K562 (cell line): ENCODE measurements around the gene NR5A2. TPM values are rescaled to one million over a fixed set of nuclear protein-coding genes. Genes with fewer than 3 reads are reported as not detected.

Experiments
- ATAC-seq: fragments of 200-7000 bp; cut with Tn5 transposase; 3 replicates; pipeline ENCODE4 v1.9.1; 2020; ENCODE audit warnings: moderate library complexity
- BruUV-seq: library from RNA; stranded (reverse); fragments of 400-500 nt; replicated peaks from 2 replicates; lab custom pipeline; 2021; lab: Mats Ljungman, UMichigan
- CTCF ChIA-PET: fragments of 300-600 bp; formaldehyde crosslinking; extraction: SDS; loops from one replicate; lab custom pipeline; 2021; ENCODE audit warnings: low intra/inter-chr PET ratio; lab: Yijun Ruan, JAX
- POLR2A ChIA-PET: fragments of 300-600, 350-650 bp; sonication (Branson Sonifier 250); formaldehyde crosslinking; extraction: SDS; loops from one replicate; lab custom pipeline; 2021; ENCODE audit warnings: antibody characterized with exemption, inconsistent platforms; lab: Yijun Ruan, JAX
- DNase-seq, 4 experiments: peaks; one replicate each; pipeline versions ENCODE4 v3.0.0 to v3.0.0-alpha.2; 2011 to 2018; ENCODE audit warnings: low spot score in 3 of 4, mixed read lengths in 3 of 4; ENCODE audit errors: extremely low read depth in 1 of 4
- FAIRE-seq: peaks from 2 replicates; lab custom pipeline; 2011; peaks lifted over from hg19 to GRCh38; lab: Jason Lieb, UNC
- H2AFZ ChIP-seq: 2 replicates; pipeline ENCODE4 v1.6.0; 2011; ENCODE audit warnings: low read depth, low read length, control low read depth, inconsistent platforms
- H3K27ac ChIP-seq: fragments of 200-600 bp; 3 replicates; pipeline ENCODE4 v1.8.0; 2011; ENCODE audit warnings: low read depth, mild to moderate bottlenecking, control low read depth, inconsistent platforms, low read length, moderate library complexity, mixed read lengths; ENCODE audit errors: extremely low read depth
- H3K27me3 ChIP-seq, 2 experiments: fragments of 300-600 bp in 1 of 2; 2 replicates in 1 of 2; 3 replicates in 1 of 2; pipeline versions ENCODE4 v1.6.0 to v1.8.0; 2011; ENCODE audit warnings: inconsistent platforms in 2 of 2, low read length in 2 of 2, mild to moderate bottlenecking in 1 of 2, mixed read lengths in 1 of 2, moderate library complexity in 1 of 2; ENCODE audit not compliant: control insufficient read depth in 2 of 2, insufficient read depth in 2 of 2
- H3K36me3 ChIP-seq: fragments of 300-600 bp; 3 replicates; pipeline ENCODE4 v1.8.0; 2011; ENCODE audit warnings: mild to moderate bottlenecking, low read length, inconsistent platforms; ENCODE audit not compliant: control insufficient read depth, insufficient read depth
- H3K4me1 ChIP-seq, 2 experiments: fragments of 200-600 bp in 1 of 2; replicated peaks in 1 of 2; 2 replicates in 1 of 2; 3 replicates in 1 of 2; pipeline versions ENCODE4 v1.5.1 to v1.8.0; 2011; ENCODE audit warnings: inconsistent platforms in 2 of 2, low read length in 2 of 2, mild to moderate bottlenecking in 1 of 2, mixed read lengths in 1 of 2, moderate library complexity in 1 of 2; ENCODE audit not compliant: control insufficient read depth in 2 of 2, insufficient read depth in 2 of 2
- H3K4me2 ChIP-seq: 2 replicates; pipeline ENCODE4 v1.6.1; 2011; ENCODE audit warnings: low read length, control low read depth, inconsistent platforms, mixed read lengths; ENCODE audit not compliant: insufficient read depth
- H3K4me3 ChIP-seq: fragments of 200-600 bp; sonication (generic), shearing (Covaris generic); 2 replicates; pipeline ENCODE4 v1.5.1; 2016; ENCODE audit warnings: control low read depth, inconsistent platforms
- H3K79me2 ChIP-seq: fragments of 200-600 bp; 3 replicates; pipeline ENCODE4 v1.8.0; 2011; ENCODE audit warnings: low read length, inconsistent platforms; ENCODE audit not compliant: control insufficient read depth, insufficient read depth
- H3K9ac ChIP-seq, 2 experiments: 2 replicates each; pipeline versions ENCODE4 v1.6.0 to v1.6.1; 2011; ENCODE audit warnings: low read depth in 2 of 2, low read length in 2 of 2, control low read depth in 1 of 2, inconsistent platforms in 1 of 2, mild to moderate bottlenecking in 1 of 2, mixed read lengths in 1 of 2; ENCODE audit not compliant: insufficient read depth in 1 of 2
- H3K9me1 ChIP-seq: one replicate; pipeline ENCODE4 v1.6.0; 2011; ENCODE audit warnings: inconsistent platforms, mild to moderate bottlenecking, low read length, moderate library complexity; ENCODE audit not compliant: control insufficient read depth, insufficient read depth
- H3K9me3 ChIP-seq: replicated peaks from 2 replicates; pipeline ENCODE4 v1.5.1; 2011; ENCODE audit warnings: low read depth, low read length, inconsistent platforms; ENCODE audit not compliant: control insufficient read depth, insufficient read depth
- H4K20me1 ChIP-seq: replicated peaks from 2 replicates; pipeline ENCODE4 v1.6.1; 2011; ENCODE audit warnings: low read length, inconsistent platforms, mixed read lengths; ENCODE audit not compliant: control insufficient read depth, insufficient read depth
- ARHGAP35 ChIP-seq: fragments of 450-650 bp; IDR thresholded peaks from 2 replicates; pipeline ENCODE4 v1.6.1; 2018; ENCODE audit not compliant: partially characterized antibody
- ARID3B ChIP-seq: fragments of 250-450 bp; sonication (Bioruptor Pico); IDR thresholded peaks from 2 replicates; pipeline ENCODE4 v1.4.0; 2020; ENCODE audit warnings: borderline replicate concordance
- CHCHD3 ChIP-seq: fragments of 250-450 bp; sonication (Bioruptor Pico); IDR thresholded peaks from 2 replicates; pipeline ENCODE4 v2.1.2; 2022; ENCODE audit warnings: mild to moderate bottlenecking
- CTCF ChIP-seq, 3 experiments: IDR thresholded peaks in 2 of 3; conservative IDR thresholded peaks in 1 of 3; 2 replicates each; pipeline ENCODE4 v1.5.1; 2011 to 2012; ENCODE audit warnings: low read length in 3 of 3, mild to moderate bottlenecking in 3 of 3, control low read depth in 2 of 3, improper control_type of control experiment in 1 of 3, inconsistent platforms in 1 of 3, low read depth in 1 of 3, mixed read lengths in 1 of 3, moderate library complexity in 1 of 3; ENCODE audit not compliant: insufficient read depth in 2 of 3
- HNRNPUL1 ChIP-seq: fragments of 200-400 bp; formaldehyde crosslinking; IDR thresholded peaks from 2 replicates; pipeline ENCODE4 v1.6.1; 2017; ENCODE audit warnings: low read length
- MLLT1 ChIP-seq, 2 experiments: fragments of 450-650 bp; IDR thresholded peaks; 2 replicates each; pipeline ENCODE4 v1.6.1; 2016
- NKRF ChIP-seq: fragments of 450-650 bp; IDR thresholded peaks from 2 replicates; pipeline ENCODE4 v1.6.1; 2016; ENCODE audit warnings: borderline replicate concordance
- PTBP1 ChIP-seq: fragments of 200-400 bp; formaldehyde crosslinking; IDR thresholded peaks from 2 replicates; pipeline ENCODE4 v1.6.1; 2017; ENCODE audit warnings: low read depth, low read length
- SMC3 ChIP-seq: conservative IDR thresholded peaks from 2 replicates; pipeline ENCODE4 v1.6.1; 2011; ENCODE audit warnings: low read depth, low read length, improper control_type of control experiment; ENCODE audit not compliant: insufficient read depth
- TFE3 ChIP-seq: fragments of 450-650 bp; formaldehyde crosslinking; IDR thresholded peaks from 2 replicates; pipeline ENCODE4 v1.4.0; 2020; ENCODE audit warnings: mild to moderate bottlenecking, mixed read lengths
- WHSC1 ChIP-seq: IDR thresholded peaks from one replicate; pipeline ENCODE4 v1.6.1; 2012; ENCODE audit warnings: low read length, control low read depth, inconsistent platforms
- ZNF551 ChIP-seq: fragments of 250-450 bp; sonication (Bioruptor Pico); IDR thresholded peaks from 2 replicates; pipeline ENCODE4 v1.5.0; 2021; ENCODE audit warnings: mild to moderate bottlenecking, moderate library complexity
- ZNF717 ChIP-seq: fragments of 250-450 bp; sonication (Bioruptor Pico); IDR thresholded peaks from 2 replicates; pipeline ENCODE4 v1.5.0; 2021
- ZNF766 ChIP-seq: fragments of 200-800 bp; sonication (Bioruptor generic); conservative IDR thresholded peaks from 2 replicates; pipeline ENCODE4 v1.6.1; 2016; ENCODE audit warnings: missing genetic modification characterization, missing compliant biosample characterization
- WGBS: fragments of 100-300 bp; shearing (Covaris generic); methylation state at CpG from one replicate; pipeline ENCODE4 v1.1.6; 2016; ENCODE audit warnings: low coverage, mixed read lengths; ENCODE audit not compliant: insufficient coverage; ENCODE audit errors: missing lambda C conversion rate; 5-methylcytosine and 5-hydroxymethylcytosine counted together
- in situ Hi-C: fragments of 300-500 bp; cut with MboI; formaldehyde crosslinking; loops from 4 replicates; pipeline ENCODE4 v1.15.0; 2018; ENCODE audit warnings: inconsistent platforms, mixed read lengths
- intact Hi-C: fragments of 100-400 bp; cut with micrococcal nuclease; formaldehyde crosslinking; loops from 2 replicates; pipeline ENCODE4 v1.14.2; 2022
- polyA plus RNA-seq, 8 experiments: library from polyadenylated mRNA; depleted of rRNA in 4 of 8; stranded (reverse) in 5 of 8; unstranded in 3 of 8; fragments of >200 nt; fragmentation: Nextera tagmentation in 2 of 8; fragmentation: Illumina TruSeq in 1 of 8; extraction: Ambion mirVana in 2 of 8; extraction: Trizol in 1 of 8; gene quantifications; 2 replicates each; pipeline versions ENCODE4 v1.2.1 to v1.2.3, GENCODE V29; 2011 to 2014; ENCODE audit warnings: inconsistent platforms in 1 of 8, missing spikeins in 1 of 8
- total RNA-seq, 7 experiments: library from RNA; depleted of rRNA in 6 of 7; stranded (reverse); fragments of >200 nt in 6 of 7; fragmentation: Illumina TruSeq in 2 of 7; extraction: Trizol in 2 of 7; gene quantifications; 2 replicates each; pipeline versions ENCODE4 v1.2.1 to v1.2.3, GENCODE V29; 2011 to 2021; ENCODE audit warnings: low replicate concordance in 1 of 7

NR5A2 gene
- total and polyA plus RNA-seq, 9 of the 15 experiments (the other 6 are each of a cell fraction or from before 2014, with no cell fraction given) = 0.13 to 0.40 (median 0.29) TPM

GRCh38 chr1:199995096-199995685 lies 32.3 kb upstream of the NR5A2 start:
- Histone ChIP-seq H3K79me2 (no peaks in the 10 kb centered on the region), H3K27ac (no peak overlapping the region), H3K9me1 (no peaks in the 10 kb centered on the region), H3K9ac (no peak overlapping the region), H3K9me3 (no peaks in the 10 kb centered on the region), H3K4me3 (no peak overlapping the region), H3K4me2 (no peak overlapping the region), H4K20me1 (no peaks in the 10 kb centered on the region), H3K4me1 (no peaks in the 10 kb centered on the region; a peak in 1 of 5 replicates), H3K27me3 (peaks cover 2 to 11% of the 10 kb centered on the region in 2 experiments; a peak in 2 of 5 replicates), H2AFZ (no peak overlapping the region), H3K36me3 (no peaks in the 10 kb centered on the region)
- no TSS peak for BruUV-seq
- 1% methylated on average over 3 of the region's 3 CpGs for WGBS
- FAIRE-seq (no peak), ATAC-seq (no peak), DNase-seq (no peak)
- intact Hi-C loops = no loop called here
- CTCF ChIA-PET = no interaction called here
- in situ Hi-C loops = no loop called here
- POLR2A ChIA-PET = interaction anchor here (2.1 kb wide), 1 partner anchor 7 kb away, joined by 4 read pairs; no protein-coding TSS in a partner anchor
- no peak for TF ChIP-seq ZNF766 (CRISPR knock-in tag)
- TF ChIP-seq CHCHD3 = no peak
- no peak for TF ChIP-seq TFE3
- no peak for TF ChIP-seq HNRNPUL1
- TF ChIP-seq ZNF717 (CRISPR knock-in tag) = no peak
- TF ChIP-seq SMC3 = no peak
- TF ChIP-seq ZNF551 (CRISPR knock-in tag) = no peak
- TF ChIP-seq ARHGAP35 = no peak
- TF ChIP-seq NKRF = no peak
- TF ChIP-seq ARID3B = no peak
- TF ChIP-seq CTCF (IDR thresholded peaks at IDR 0.05 in 2 of 3, conservative IDR thresholded peaks at IDR 0.05 in 1 of 3; ENCODE audit: insufficient read depth in 2 of 3, low read depth in 1 of 3, low read length in 3 of 3) = no peak
- TF ChIP-seq WHSC1 = no peak
- no peak for TF ChIP-seq PTBP1
- no peak for TF ChIP-seq MLLT1 (IDR thresholded peaks at IDR 0.05)
